ENCODE data around the gene VAC14. TPM values are rescaled to one million over a fixed set of nuclear protein-coding genes. Genes with fewer than 3 reads are reported as not detected.
A peak's percentile ranks its signal among the peaks of the same experiment; 100 is the strongest.
"Not testable (repeated sequence)": the region's sequence is repeated elsewhere in the genome, so short reads cannot be mapped to it uniquely, and the experiment has no call there.

VAC14 gene
- total RNA-seq, 1 donor from 2014 or later, result 18.4 TPM

- FAIRE-seq (no peak), DNase-seq (ENCODE audit: low read depth) (no peak)
- no peak for TF ChIP-seq CTCF (IDR thresholded peaks at IDR 0.05; ENCODE audit: insufficient read depth, low read length, severe bottlenecking)
- H3K4me3 ChIP-seq (ENCODE audit: low read depth, low read length), result no peak overlapping the region
- H3K36me3 ChIP-seq (ENCODE audit: control insufficient read depth, insufficient read depth, low read length), result peaks cover 54% of the 10 kb centered on the region
- H3K27me3 ChIP-seq (ENCODE audit: control insufficient read depth, insufficient read depth, low read length), result no peaks in the 10 kb centered on the region
Measured at GRCh38 chr16:70674221-70675014, 126.5 kb downstream of the VAC14 start.

DNA sequence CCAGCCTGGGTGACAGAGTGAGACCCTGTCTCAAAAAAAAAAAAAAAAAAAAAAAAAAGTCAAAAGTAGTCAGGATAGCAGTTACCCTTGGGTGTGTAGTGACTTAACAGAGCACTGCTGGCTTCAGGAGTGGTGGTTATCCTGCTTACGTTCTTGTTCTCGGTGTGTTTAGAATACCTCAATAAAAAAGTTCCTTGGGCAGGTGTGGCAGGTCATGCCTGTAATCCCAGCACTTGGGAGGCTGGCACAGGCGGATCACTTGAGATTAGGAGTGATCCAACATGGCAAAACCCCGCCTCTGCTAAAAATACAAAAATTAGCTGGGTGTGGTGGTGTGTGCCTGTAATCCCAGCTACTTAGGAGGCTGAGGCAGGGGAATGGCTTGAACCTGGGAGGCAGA, 130.0 kb downstream of the VAC14 start:
- peaks cover 31% of the 10 kb centered on the region for H3K36me3 ChIP-seq (ENCODE audit: control insufficient read depth, insufficient read depth, low read length)
- not testable (repeated sequence) for DNase-seq (ENCODE audit: low read depth); H3K4me3 ChIP-seq (ENCODE audit: low read depth, low read length); FAIRE-seq; H3K27me3 ChIP-seq (ENCODE audit: control insufficient read depth, insufficient read depth, low read length)

- no peak for TF ChIP-seq CTCF (IDR thresholded peaks at IDR 0.05; ENCODE audit: insufficient read depth, low read length, severe bottlenecking)
- Histone ChIP-seq H3K27me3 (ENCODE audit: control insufficient read depth, insufficient read depth, low read length) (no peaks in the 10 kb centered on the region), H3K4me3 (ENCODE audit: low read depth, low read length) (no peak overlapping the region), H3K36me3 (ENCODE audit: control insufficient read depth, insufficient read depth, low read length) (peaks cover 34% of the 10 kb centered on the region)
- FAIRE-seq (no peak), DNase-seq (ENCODE audit: low read depth) (no peak)
Measured at GRCh38 chr16:70670175-70670574, 130.8 kb downstream of the VAC14 start.

GRCh38 chr16:70665806-70666735, 134.9 kb downstream of the VAC14 start:
- TF ChIP-seq CTCF (IDR thresholded peaks at IDR 0.05; ENCODE audit: insufficient read depth, low read length, severe bottlenecking), result no peak
- FAIRE-seq, result peak; percentile 40
- H3K36me3 ChIP-seq (ENCODE audit: control insufficient read depth, insufficient read depth, low read length), result peaks cover 32% of the 10 kb centered on the region
- no peak for DNase-seq (ENCODE audit: low read depth)
- H3K4me3 ChIP-seq (ENCODE audit: low read depth, low read length), result no peak overlapping the region
- no peaks in the 10 kb centered on the region for H3K27me3 ChIP-seq (ENCODE audit: control insufficient read depth, insufficient read depth, low read length)

- Histone ChIP-seq H3K27me3 (ENCODE audit: control insufficient read depth, insufficient read depth, low read length) (no peaks in the 10 kb centered on the region), H3K4me3 (ENCODE audit: low read depth, low read length) (no peak overlapping the region), H3K36me3 (ENCODE audit: control insufficient read depth, insufficient read depth, low read length) (peaks cover 30% of the 10 kb centered on the region)
- no peak for TF ChIP-seq CTCF (IDR thresholded peaks at IDR 0.05; ENCODE audit: insufficient read depth, low read length, severe bottlenecking)
- DNase-seq (ENCODE audit: low read depth) (no peak), FAIRE-seq (no peak)
Measured at GRCh38 chr16:70665113-70665694, 135.8 kb downstream of the VAC14 start.
